ENCODE results near the gene TNIP1.

TNIP1 gene

DNA sequence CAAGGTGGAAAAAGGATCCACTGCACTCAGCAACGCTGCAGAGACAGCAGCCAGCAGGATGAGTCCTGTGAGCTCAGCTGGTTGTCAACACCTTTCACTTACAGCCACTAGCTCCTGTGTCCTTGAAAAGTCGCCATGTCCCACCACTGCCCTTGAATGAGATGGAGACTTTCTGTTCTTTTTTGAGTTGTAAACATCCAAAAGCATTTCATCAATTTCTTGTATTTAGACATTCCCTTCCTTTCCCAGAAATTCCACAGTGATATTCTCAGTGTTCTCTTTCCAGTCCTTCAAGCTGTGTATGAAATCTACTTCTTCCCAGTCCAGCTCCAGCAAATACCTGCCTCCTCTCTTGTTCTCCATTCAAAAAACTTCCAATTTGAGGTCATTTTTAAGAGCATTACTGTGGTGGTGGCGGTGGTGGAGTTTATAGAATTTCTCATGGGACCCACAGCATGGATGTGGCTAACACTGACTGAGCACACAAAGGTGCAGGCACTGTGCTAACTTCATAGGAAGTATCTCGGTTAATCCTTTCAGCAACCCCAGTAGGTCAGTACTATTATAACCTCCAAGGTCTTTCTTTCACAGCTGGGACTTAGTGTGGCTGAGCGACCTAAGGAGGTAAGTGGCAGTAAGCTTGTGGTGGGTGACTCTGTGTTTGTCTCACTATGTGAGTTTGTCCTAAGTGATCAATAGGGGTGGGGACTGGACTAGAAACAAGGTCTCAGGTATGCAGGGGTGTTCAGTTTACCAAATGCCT is 75.5 kb downstream of the TNIP1 start:
- Histone ChIP-seq H2AFZ (peak overlapping the region; percentile 13), H3K27me3 (ENCODE audit: control insufficient read depth, insufficient read depth, low read length) (no peaks in the 10 kb centered on the region), H3K9ac (no peak overlapping the region), H3K9me3 (ENCODE audit: control insufficient read depth, low read length) (no peaks in the 10 kb centered on the region), H3K4me3 (ENCODE audit: low read depth, low read length) (no peak overlapping the region), H3K4me2 (ENCODE audit: low read length) (no peak overlapping the region), H3K79me2 (no peaks in the 10 kb centered on the region), H3K4me1 (peaks cover 4% of the 10 kb centered on the region), H3K36me3 (ENCODE audit: control insufficient read depth, insufficient read depth, low read length) (no peaks in the 10 kb centered on the region), H3K27ac (peak overlapping the region; percentile 69)
- TF ChIP-seq, protein P1, sequence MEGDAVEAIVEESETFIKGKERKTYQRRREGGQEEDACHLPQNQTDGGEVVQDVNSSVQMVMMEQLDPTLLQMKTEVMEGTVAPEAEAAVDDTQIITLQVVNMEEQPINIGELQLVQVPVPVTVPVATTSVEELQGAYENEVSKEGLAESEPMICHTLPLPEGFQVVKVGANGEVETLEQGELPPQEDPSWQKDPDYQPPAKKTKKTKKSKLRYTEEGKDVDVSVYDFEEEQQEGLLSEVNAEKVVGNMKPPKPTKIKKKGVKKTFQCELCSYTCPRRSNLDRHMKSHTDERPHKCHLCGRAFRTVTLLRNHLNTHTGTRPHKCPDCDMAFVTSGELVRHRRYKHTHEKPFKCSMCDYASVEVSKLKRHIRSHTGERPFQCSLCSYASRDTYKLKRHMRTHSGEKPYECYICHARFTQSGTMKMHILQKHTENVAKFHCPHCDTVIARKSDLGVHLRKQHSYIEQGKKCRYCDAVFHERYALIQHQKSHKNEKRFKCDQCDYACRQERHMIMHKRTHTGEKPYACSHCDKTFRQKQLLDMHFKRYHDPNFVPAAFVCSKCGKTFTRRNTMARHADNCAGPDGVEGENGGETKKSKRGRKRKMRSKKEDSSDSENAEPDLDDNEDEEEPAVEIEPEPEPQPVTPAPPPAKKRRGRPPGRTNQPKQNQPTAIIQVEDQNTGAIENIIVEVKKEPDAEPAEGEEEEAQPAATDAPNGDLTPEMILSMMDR (IDR thresholded peaks at IDR 0.05) = no peak

DNA sequence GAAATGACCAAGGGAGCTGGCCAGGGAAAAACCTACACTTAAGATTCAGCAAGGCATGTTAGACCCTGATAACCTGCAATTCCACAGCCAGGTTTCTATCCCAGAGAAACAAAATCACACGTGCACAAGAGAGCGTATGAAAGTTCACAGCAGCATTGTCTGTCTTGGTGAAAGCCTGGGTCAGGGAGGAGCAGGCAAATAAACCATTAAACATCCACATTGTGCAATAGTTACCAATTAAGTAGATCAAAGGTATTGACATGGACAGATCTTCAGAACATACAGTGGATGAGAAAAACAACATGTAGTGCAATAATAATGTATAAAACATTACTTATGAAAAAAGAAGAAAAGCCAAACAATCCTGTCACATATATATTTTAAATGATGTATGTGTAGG is 76.3 kb downstream of the TNIP1 start:
- TF ChIP-seq, protein P1 (IDR thresholded peaks at IDR 0.05) = no peak
- Histone ChIP-seq H3K4me3 (ENCODE audit: low read depth, low read length) (no peak overlapping the region), H3K9ac (no peak overlapping the region), H3K36me3 (ENCODE audit: control insufficient read depth, insufficient read depth, low read length) (no peaks in the 10 kb centered on the region), H3K79me2 (no peaks in the 10 kb centered on the region), H2AFZ (no peak overlapping the region), H3K9me3 (ENCODE audit: control insufficient read depth, low read length) (no peaks in the 10 kb centered on the region), H3K27me3 (ENCODE audit: control insufficient read depth, insufficient read depth, low read length) (no peaks in the 10 kb centered on the region), H3K27ac (no peak overlapping the region), H3K4me2 (ENCODE audit: low read length) (no peak overlapping the region), H3K4me1 (peaks cover 4% of the 10 kb centered on the region)

DNA sequence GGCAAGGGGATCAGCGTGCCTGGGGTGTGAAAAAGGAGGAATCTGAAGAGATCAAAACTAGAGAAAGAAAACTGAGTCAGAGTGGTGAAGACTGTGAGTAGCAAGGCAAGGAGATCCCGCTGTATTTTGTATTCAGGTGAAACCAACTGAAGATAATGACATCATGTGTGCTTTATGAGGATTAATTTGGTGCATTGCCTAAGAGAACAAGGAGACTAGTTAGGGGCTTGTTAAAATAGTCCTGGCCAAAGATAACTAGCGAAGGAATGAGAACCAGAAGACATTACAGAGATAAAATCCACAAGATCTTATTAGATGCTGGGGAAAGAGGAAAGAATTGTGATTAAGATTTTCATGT is 77.4 kb downstream of the TNIP1 start:
- Histone ChIP-seq H3K79me2 (no peaks in the 10 kb centered on the region), H3K27ac (no peak overlapping the region), H3K36me3 (ENCODE audit: control insufficient read depth, insufficient read depth, low read length) (no peaks in the 10 kb centered on the region), H3K9me3 (ENCODE audit: control insufficient read depth, low read length) (no peaks in the 10 kb centered on the region), H3K4me3 (ENCODE audit: low read depth, low read length) (no peak overlapping the region), H3K4me1 (peaks cover 4% of the 10 kb centered on the region), H3K4me2 (ENCODE audit: low read length) (no peak overlapping the region), H3K9ac (no peak overlapping the region), H2AFZ (no peak overlapping the region), H3K27me3 (ENCODE audit: control insufficient read depth, insufficient read depth, low read length) (no peaks in the 10 kb centered on the region)
- TF ChIP-seq, protein P1 (IDR thresholded peaks at IDR 0.05) = no peak

DNA sequence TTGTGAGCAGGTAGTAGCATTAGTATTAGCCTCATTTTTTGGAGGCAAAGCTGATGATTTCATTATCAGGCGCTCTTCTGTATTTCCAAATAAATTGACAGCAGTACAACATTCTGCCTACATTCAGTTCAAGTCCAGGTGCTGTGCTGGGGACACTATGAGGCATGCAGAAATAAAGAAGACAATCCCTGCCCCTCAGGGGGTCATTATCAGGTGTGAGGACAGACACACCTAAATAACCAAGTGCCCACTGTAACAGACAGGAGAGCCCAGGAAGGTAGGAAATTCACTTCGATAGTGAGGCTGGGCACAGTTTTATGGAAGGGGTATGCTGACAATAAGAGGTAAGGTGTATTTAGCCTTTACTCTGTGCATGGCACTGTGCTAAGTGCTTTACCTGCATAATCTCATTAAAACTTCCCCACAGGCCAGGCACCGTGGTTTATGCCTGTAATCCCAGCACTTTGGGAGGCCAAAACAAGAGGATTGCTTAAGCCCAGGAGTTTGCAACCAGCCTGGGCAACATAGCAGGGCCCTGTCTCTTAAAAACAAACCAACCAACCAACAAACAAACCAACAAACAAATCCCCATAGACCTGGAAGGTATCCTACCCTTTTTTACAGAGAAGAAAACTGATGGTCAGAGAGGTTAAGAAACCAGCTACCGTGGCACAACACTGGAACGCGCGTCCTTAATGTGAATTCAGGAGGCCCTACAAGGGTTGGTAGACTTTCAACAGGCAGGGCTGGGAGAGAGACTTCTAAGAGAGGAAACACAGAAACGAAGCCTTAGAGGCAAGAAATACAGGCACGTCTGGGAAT is 77.9 kb downstream of the TNIP1 start:
- no peaks in the 10 kb centered on the region for H3K36me3 ChIP-seq (ENCODE audit: control insufficient read depth, insufficient read depth, low read length)
- no peak overlapping the region for H3K9ac ChIP-seq
- no peaks in the 10 kb centered on the region for H3K79me2 ChIP-seq
- H3K4me1 ChIP-seq = peaks cover 4% of the 10 kb centered on the region
- H3K4me3 ChIP-seq (ENCODE audit: low read depth, low read length) = no peak overlapping the region
- no peaks in the 10 kb centered on the region for H3K9me3 ChIP-seq (ENCODE audit: control insufficient read depth, low read length)
- TF ChIP-seq, protein P1 (IDR thresholded peaks at IDR 0.05) = no peak
- no peak overlapping the region for H3K4me2 ChIP-seq (ENCODE audit: low read length)
- H3K27me3 ChIP-seq (ENCODE audit: control insufficient read depth, insufficient read depth, low read length) = no peaks in the 10 kb centered on the region
- no peak overlapping the region for H2AFZ ChIP-seq
- no peak overlapping the region for H3K27ac ChIP-seq

Measured in parathyroid adenoma (tissue), 2 donors.